PC-9 (cell line): ENCODE results near the gene PLEKHA4. TPM values are rescaled to one million over a fixed set of nuclear protein-coding genes. Genes with fewer than 3 reads are reported as not detected.

Source experiments
- BruUV-seq: library from RNA; stranded (reverse); fragments of 400-500 nt; replicated peaks from 2 replicates; lab custom pipeline; 2021; lab: Mats Ljungman, UMichigan
- CTCF ChIA-PET: fragments of 300-600 bp; sonication (Branson Sonifier 250); formaldehyde crosslinking; loops from one replicate; lab custom pipeline; 2022; ENCODE audit warnings: antibody characterized with exemption; lab: Charles Lee
- POLR2A ChIA-PET: fragments of 300-600 bp; sonication (Branson Sonifier 250); formaldehyde crosslinking; loops from one replicate; lab custom pipeline; 2022; ENCODE audit warnings: antibody characterized with exemption; ENCODE audit not compliant: unreplicated experiment; lab: Charles Lee
- DNase-seq, 2 experiments: peaks; one replicate each; pipeline versions ENCODE4 v3.0.0 to v3.0.0-alpha.2; 2015 to 2022; ENCODE audit warnings: mixed read lengths in 1 of 2
- H2AFZ ChIP-seq: fragments of 200-600 bp; sonication (generic); 2 replicates; pipeline ENCODE4 v1.8.1; 2017; ENCODE audit warnings: antibody characterized with exemption
- H3F3A ChIP-seq: fragments of 200-600 bp; sonication (generic); 2 replicates; pipeline ENCODE4 v1.8.1; 2017; ENCODE audit warnings: antibody characterized with exemption, mild to moderate bottlenecking, low read depth; ENCODE audit not compliant: insufficient read depth
- H3K27ac ChIP-seq: fragments of 200-600 bp; sonication (generic); 2 replicates; pipeline ENCODE4 v1.6.1; 2016; ENCODE audit warnings: mixed run types
- H3K27me3 ChIP-seq: fragments of 200-600 bp; sonication (generic); 2 replicates; pipeline ENCODE4 v1.6.1; 2016; ENCODE audit warnings: low read depth, mixed run types; ENCODE audit not compliant: insufficient read depth
- H3K36me3 ChIP-seq: fragments of 200-600 bp; sonication (generic); 2 replicates; pipeline ENCODE4 v1.6.1; 2016; ENCODE audit warnings: low read depth, mixed run types
- H3K4me1 ChIP-seq: fragments of 200-600 bp; sonication (generic); replicated peaks from 2 replicates; pipeline ENCODE4 v1.6.1; 2016; ENCODE audit warnings: mixed run types; ENCODE audit not compliant: insufficient read depth
- H3K4me2 ChIP-seq: fragments of 200-600 bp; sonication (generic); 2 replicates; pipeline ENCODE4 v1.6.1; 2017; ENCODE audit warnings: mixed run types
- H3K4me3 ChIP-seq: fragments of 200-600 bp; sonication (generic); 2 replicates; pipeline ENCODE4 v1.6.1; 2016; ENCODE audit warnings: mixed run types
- H3K79me2 ChIP-seq: fragments of 200-600 bp; sonication (generic); 2 replicates; pipeline ENCODE4 v1.6.1; 2017; ENCODE audit warnings: low read depth, mixed run types
- H3K9me2 ChIP-seq: fragments of 200-600 bp; sonication (generic); 2 replicates; pipeline ENCODE4 v1.8.1; 2017; ENCODE audit warnings: mild to moderate bottlenecking; ENCODE audit not compliant: insufficient read depth
- H3K9me3 ChIP-seq: fragments of 200-600 bp; sonication (generic); 2 replicates; pipeline ENCODE4 v1.8.1; 2016; ENCODE audit warnings: low read depth; ENCODE audit not compliant: insufficient read depth
- H4K20me1 ChIP-seq: fragments of 200-600 bp; sonication (generic); 2 replicates; pipeline ENCODE4 v1.8.1; 2017; ENCODE audit not compliant: insufficient read depth
- EZH2 ChIP-seq: fragments of 200-600 bp; sonication (generic); IDR thresholded peaks from 2 replicates; pipeline ENCODE4 v1.8.0; 2017; ENCODE audit warnings: antibody characterized with exemption, low read depth
- intact Hi-C: fragments of 100-400 bp; cut with micrococcal nuclease; formaldehyde crosslinking; loops from one replicate; pipeline ENCODE4 v1.10.0; 2022; ENCODE audit not compliant: unreplicated experiment
- total RNA-seq: library from RNA; stranded (reverse); gene quantifications from 2 replicates; pipeline ENCODE4 v1.2.3, GENCODE V29; 2021
- TF ChIP-seq, protein P1 (sequence below): fragments of 200-600 bp; sonication (generic); conservative IDR thresholded peaks from 2 replicates; pipeline ENCODE4 v1.6.1; 2017; ENCODE audit warnings: mixed run types, antibody characterized with exemption, mild to moderate bottlenecking, moderate library complexity

Gene PLEKHA4
- total RNA-seq, 1 experiment from 2014 or later: 0.79 TPM

- CTCF ChIA-PET: no interaction called here
- Histone ChIP-seq H3K27me3 (no peaks in the 10 kb centered on the region), H3F3A (peaks cover 15% of the 10 kb centered on the region), H3K9me2 (no peaks in the 10 kb centered on the region), H3K4me2 (no peak overlapping the region), H3K9me3 (no peaks in the 10 kb centered on the region), H3K27ac (no peak overlapping the region), H3K4me1 (peaks cover 15% of the 10 kb centered on the region), H3K79me2 (peaks cover 17% of the 10 kb centered on the region), H4K20me1 (no peaks in the 10 kb centered on the region), H2AFZ (no peak overlapping the region), H3K4me3 (no peak overlapping the region), H3K36me3 (no peaks in the 10 kb centered on the region)
- POLR2A ChIA-PET: no interaction called here
- DNase-seq: no peak
- TF ChIP-seq, protein P1, sequence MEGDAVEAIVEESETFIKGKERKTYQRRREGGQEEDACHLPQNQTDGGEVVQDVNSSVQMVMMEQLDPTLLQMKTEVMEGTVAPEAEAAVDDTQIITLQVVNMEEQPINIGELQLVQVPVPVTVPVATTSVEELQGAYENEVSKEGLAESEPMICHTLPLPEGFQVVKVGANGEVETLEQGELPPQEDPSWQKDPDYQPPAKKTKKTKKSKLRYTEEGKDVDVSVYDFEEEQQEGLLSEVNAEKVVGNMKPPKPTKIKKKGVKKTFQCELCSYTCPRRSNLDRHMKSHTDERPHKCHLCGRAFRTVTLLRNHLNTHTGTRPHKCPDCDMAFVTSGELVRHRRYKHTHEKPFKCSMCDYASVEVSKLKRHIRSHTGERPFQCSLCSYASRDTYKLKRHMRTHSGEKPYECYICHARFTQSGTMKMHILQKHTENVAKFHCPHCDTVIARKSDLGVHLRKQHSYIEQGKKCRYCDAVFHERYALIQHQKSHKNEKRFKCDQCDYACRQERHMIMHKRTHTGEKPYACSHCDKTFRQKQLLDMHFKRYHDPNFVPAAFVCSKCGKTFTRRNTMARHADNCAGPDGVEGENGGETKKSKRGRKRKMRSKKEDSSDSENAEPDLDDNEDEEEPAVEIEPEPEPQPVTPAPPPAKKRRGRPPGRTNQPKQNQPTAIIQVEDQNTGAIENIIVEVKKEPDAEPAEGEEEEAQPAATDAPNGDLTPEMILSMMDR: no peak
- TF ChIP-seq EZH2: no peak
- no TSS peak for BruUV-seq
- intact Hi-C loops: no loop called here
These were observed 28.8 kb upstream of the PLEKHA4 start for GRCh38 chr19:48897181-48897580.

DNA sequence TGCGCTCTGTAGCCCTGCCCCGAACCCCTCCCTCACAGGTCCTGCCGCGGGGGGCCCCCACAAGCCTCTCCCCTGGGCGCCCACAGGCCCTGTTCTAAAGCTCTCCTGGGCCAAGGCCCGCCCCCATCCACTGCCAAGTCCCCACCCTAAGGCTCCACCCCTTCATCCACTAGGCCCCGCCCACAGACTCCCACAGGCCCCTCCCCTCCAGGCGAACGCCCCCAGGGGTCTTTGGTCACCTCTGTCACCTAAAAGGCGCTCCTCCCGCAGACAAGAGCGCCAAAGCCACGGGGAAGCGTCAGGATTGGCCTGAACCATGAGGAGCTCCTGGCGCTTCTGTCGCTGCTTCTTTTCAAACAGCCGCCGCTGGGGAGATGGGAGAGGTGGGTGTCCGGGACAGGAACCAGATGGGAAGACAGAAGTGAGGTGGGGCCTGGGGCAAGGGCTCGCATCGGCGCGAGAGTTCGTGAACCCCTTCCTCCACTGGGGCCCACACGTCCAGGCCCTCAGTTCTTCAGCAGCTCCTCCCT, 27.8 kb upstream of the PLEKHA4 start:
- no TSS peak for BruUV-seq
- H3K4me3 ChIP-seq: no peak overlapping the region
- peaks cover 9% of the 10 kb centered on the region for H3K79me2 ChIP-seq
- H2AFZ ChIP-seq: no peak overlapping the region
- no peak overlapping the region for H3K27ac ChIP-seq
- intact Hi-C loops: loop anchor here (1.0 kb wide), 1 partner anchor 21 kb away; no protein-coding TSS in a partner anchor
- H3K4me1 ChIP-seq: peaks cover 14% of the 10 kb centered on the region
- no peaks in the 10 kb centered on the region for H3K36me3 ChIP-seq
- no peaks in the 10 kb centered on the region for H3K9me2 ChIP-seq
- DNase-seq: no peak
- ChIA-PET POLR2A (no interaction called here), CTCF (interaction anchor here (0.7 kb wide), 2 partner anchors 54 to 200 kb away, joined by 3 to 11 read pairs; no protein-coding TSS in a partner anchor)
- no peak for TF ChIP-seq EZH2
- TF ChIP-seq, protein P1: no peak
- no peaks in the 10 kb centered on the region for H3K9me3 ChIP-seq
- peaks cover 15% of the 10 kb centered on the region for H3F3A ChIP-seq
- no peaks in the 10 kb centered on the region for H3K27me3 ChIP-seq
- H3K4me2 ChIP-seq: no peak overlapping the region
- H4K20me1 ChIP-seq: no peaks in the 10 kb centered on the region

DNA sequence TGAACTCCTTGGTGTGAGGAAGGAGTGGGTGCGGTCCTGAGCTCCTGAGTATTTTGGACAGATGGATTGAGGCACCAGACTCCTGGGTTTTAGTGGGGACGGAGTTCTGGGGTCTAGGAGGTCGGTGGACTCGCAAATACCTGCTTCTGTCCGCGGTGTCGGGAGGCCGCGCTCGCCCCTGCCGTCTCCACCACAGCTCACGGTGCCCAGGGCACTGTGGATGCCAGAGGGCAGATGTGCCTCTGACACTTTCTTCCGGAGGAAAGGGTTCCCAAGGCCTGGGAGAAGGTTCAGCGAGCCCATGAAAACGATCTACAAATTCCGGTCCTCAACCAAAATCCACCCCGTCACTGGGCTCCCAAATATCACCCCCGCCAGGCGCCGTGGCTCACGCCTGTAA, 26.8 kb upstream of the PLEKHA4 start:
- no peaks in the 10 kb centered on the region for H4K20me1 ChIP-seq
- POLR2A ChIA-PET: no interaction called here
- peaks cover 7% of the 10 kb centered on the region; the same call in 1 of the 2 replicates for H3K4me1 ChIP-seq
- H3K9me3 ChIP-seq: no peaks in the 10 kb centered on the region
- no peak for DNase-seq
- no peak for TF ChIP-seq EZH2
- TF ChIP-seq, protein P1: no peak
- BruUV-seq: no TSS peak
- no peak overlapping the region for H3K27ac ChIP-seq
- H3K79me2 ChIP-seq: no peaks in the 10 kb centered on the region
- no peaks in the 10 kb centered on the region for H3K9me2 ChIP-seq
- H2AFZ ChIP-seq: no peak overlapping the region
- no peaks in the 10 kb centered on the region for H3K36me3 ChIP-seq
- peaks cover 15% of the 10 kb centered on the region for H3F3A ChIP-seq
- CTCF ChIA-PET: no interaction called here
- no peak overlapping the region for H3K4me3 ChIP-seq
- H3K4me2 ChIP-seq: no peak overlapping the region
- no peaks in the 10 kb centered on the region for H3K27me3 ChIP-seq
- intact Hi-C loops: no loop called here
